ENCODE measurements around the gene SCG2. TPM values are rescaled to one million over a fixed set of nuclear protein-coding genes. Genes with fewer than 3 reads are reported as not detected.

Gene SCG2
- total RNA-seq: 0.15 and 0.35 TPM in 2 replicates

GRCh38 chr2:223601932-223602666 is at the start of gene SCG2:
TSS of gene SCG2 (minus strand) at chr2:223602361. CDS start at chr2:223599282, 3,079 bp downstream.
- CTCF ChIA-PET: no interaction called here

GRCh38 chr2:223649554-223650533 is 47.7 kb upstream of the SCG2 start:
- POLR2A ChIA-PET: no interaction called here
- no peak overlapping the region for H3K27ac Mint-ChIP-seq
- CTCF ChIA-PET: no interaction called here

More at GRCh38 chr2:223601932-223602666, at the start of gene SCG2:
- TF ChIP-seq CTCF (IDR thresholded peaks at IDR 0.05): no peak
- no peak within 1 kb of the TSS for H3K4me3 Mint-ChIP-seq
- peaks cover 16% of the 10 kb centered on the region for H3K27me3 Mint-ChIP-seq
- intact Hi-C loops (cut with micrococcal nuclease): no loop called here
- DNase-seq (no peak), ATAC-seq (ENCODE audit: low read depth) (no peak)
- no peaks in the 10 kb centered on the region for H3K9me3 Mint-ChIP-seq
- H3K27ac Mint-ChIP-seq: no peak within 1 kb of the TSS
- H3K4me1 Mint-ChIP-seq: peaks cover 4% of the 10 kb centered on the region
- no peaks in the 10 kb centered on the region for H3K36me3 Mint-ChIP-seq (ENCODE audit: low read depth)
- POLR2A ChIA-PET: no interaction called here

GRCh38 chr2:223648755-223649154 is 46.6 kb upstream of the SCG2 start:
- Mint-ChIP-seq H3K36me3 (ENCODE audit: low read depth) (no peaks in the 10 kb centered on the region), H3K4me3 (no peak overlapping the region), H3K9me3 (peaks cover 2% of the 10 kb centered on the region), H3K4me1 (no peaks in the 10 kb centered on the region), H3K27ac (no peak overlapping the region), H3K27me3 (peaks cover 8% of the 10 kb centered on the region)
- CTCF ChIA-PET: no interaction called here
- POLR2A ChIA-PET: no interaction called here
- ATAC-seq (ENCODE audit: low read depth) (no peak), DNase-seq (no peak)
- no peak for TF ChIP-seq CTCF (IDR thresholded peaks at IDR 0.05)
- intact Hi-C loops (cut with micrococcal nuclease): no loop called here

More at GRCh38 chr2:223649554-223650533, 47.7 kb upstream of the SCG2 start:
- H3K36me3 Mint-ChIP-seq (ENCODE audit: low read depth): no peaks in the 10 kb centered on the region
- TF ChIP-seq CTCF (IDR thresholded peaks at IDR 0.05): no peak
- peaks cover 8% of the 10 kb centered on the region for H3K27me3 Mint-ChIP-seq
- DNase-seq (no peak), ATAC-seq (ENCODE audit: low read depth) (no peak)
- no peak overlapping the region for H3K4me3 Mint-ChIP-seq
- intact Hi-C loops (cut with micrococcal nuclease): no loop called here
- no peaks in the 10 kb centered on the region for H3K4me1 Mint-ChIP-seq
- H3K9me3 Mint-ChIP-seq: peaks cover 2% of the 10 kb centered on the region

GRCh38 chr2:223647258-223647952 is 45.2 kb upstream of the SCG2 start:
- peaks cover 8% of the 10 kb centered on the region for H3K27me3 Mint-ChIP-seq
- no peak overlapping the region for H3K27ac Mint-ChIP-seq
- peaks cover under 1% of the 10 kb centered on the region for H3K9me3 Mint-ChIP-seq
- no peak overlapping the region for H3K4me3 Mint-ChIP-seq
- no peaks in the 10 kb centered on the region for H3K36me3 Mint-ChIP-seq (ENCODE audit: low read depth)
- intact Hi-C loops (cut with micrococcal nuclease): no loop called here
- POLR2A ChIA-PET: no interaction called here
- DNase-seq: no peak
- ATAC-seq (ENCODE audit: low read depth): no peak
- CTCF ChIA-PET: no interaction called here
- TF ChIP-seq CTCF (IDR thresholded peaks at IDR 0.05): no peak
- no peaks in the 10 kb centered on the region for H3K4me1 Mint-ChIP-seq
